ENCODE data around the gene UBA3. TPM values are rescaled to one million over a fixed set of nuclear protein-coding genes. Genes with fewer than 3 reads are reported as not detected.

The UBA3 gene
- total RNA-seq, 1 experiment from 2014 or later = 67.2 TPM

DNA sequence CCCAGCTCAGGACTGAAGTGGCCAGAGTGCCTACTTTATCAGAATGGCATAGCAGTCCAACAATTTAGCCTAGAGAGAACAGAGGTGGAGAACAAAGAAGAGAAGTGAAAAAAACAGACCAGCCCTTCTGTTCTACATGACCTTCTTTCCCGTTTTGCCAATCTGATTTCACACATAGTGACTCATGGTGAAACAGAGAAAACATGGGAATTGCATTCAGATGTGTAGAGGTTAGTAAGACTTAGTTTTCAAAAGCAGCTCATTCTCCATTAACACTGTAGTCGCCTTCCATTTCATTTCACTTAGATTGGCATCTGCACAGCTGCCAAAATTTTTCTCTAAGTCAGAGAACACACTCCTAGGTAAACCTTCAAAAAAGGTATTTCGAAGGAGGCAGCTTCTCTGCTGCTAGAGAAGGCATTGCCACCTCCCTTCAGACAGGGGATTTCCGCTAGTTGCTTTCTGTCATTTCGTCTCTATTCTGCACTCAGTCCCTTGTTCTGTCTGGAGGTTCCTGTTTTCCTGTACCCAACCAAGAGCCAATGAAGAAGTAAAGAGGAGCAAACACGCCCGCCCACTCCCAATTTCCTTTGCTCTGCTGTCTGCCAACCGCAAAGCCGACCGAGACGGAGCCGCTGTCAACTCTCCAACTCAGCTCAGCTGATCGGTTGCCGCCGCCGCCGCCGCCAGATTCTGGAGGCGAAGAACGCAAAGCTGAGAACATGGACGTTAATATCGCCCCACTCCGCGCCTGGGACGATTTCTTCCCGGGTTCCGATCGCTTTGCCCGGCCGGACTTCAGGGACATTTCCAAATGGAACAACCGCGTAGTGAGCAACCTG lies 4.4 kb upstream of the UBA3 start, which contains the start of gene ARL6IP5:
TSS of gene ARL6IP5 (plus strand) at position 612 of the 842 bp plus-strand sequence. CDS start at position 723, 111 bp downstream.
- Histone ChIP-seq H2BK12ac (ENCODE audit: insufficient read length, low read depth, low read length) (no peak within 1 kb of the TSS), H3K14ac (ENCODE audit: insufficient read depth, low read length) (no peak within 1 kb of the TSS; the same call in 1 of the 2 replicates), H3K27ac (ENCODE audit: insufficient read length, low read depth, low read length) (no peak within 1 kb of the TSS), H3K27me3 (ENCODE audit: insufficient read depth, low read length) (no peaks in the 10 kb centered on the region), H3K56ac (ENCODE audit: insufficient read length, low read depth, low read length) (no peak within 1 kb of the TSS), H2BK5ac (ENCODE audit: insufficient read length, low read length) (no peak within 1 kb of the TSS), H3K4me2 (ENCODE audit: insufficient read depth, insufficient read length, low read length) (peak within 1 kb of the TSS; percentile 98), H2AK5ac (ENCODE audit: insufficient read length, low read length) (no peak within 1 kb of the TSS), H3K9me3 (ENCODE audit: control insufficient read depth, low read depth, low read length) (no peaks in the 10 kb centered on the region), H3K9ac (ENCODE audit: extremely low read depth, insufficient read length, low read length) (peak within 1 kb of the TSS; percentile 81), H3K79me2 (ENCODE audit: insufficient read depth, low read length) (peaks cover 1% of the 10 kb centered on the region; the same call in 1 of the 2 replicates), H4K91ac (ENCODE audit: insufficient read length, low read depth, low read length) (no peak within 1 kb of the TSS), H3K4me1 (ENCODE audit: insufficient read depth, low read length) (peaks cover 6% of the 10 kb centered on the region; the same call in 1 of the 2 replicates), H3K18ac (ENCODE audit: insufficient read length, low read depth, low read length) (no peak within 1 kb of the TSS), H2BK120ac (ENCODE audit: low read depth, low read length, poor library complexity, severe bottlenecking) (no peak within 1 kb of the TSS), H3K23ac (ENCODE audit: insufficient read length, low read depth, low read length) (no peak within 1 kb of the TSS), H2BK20ac (ENCODE audit: low read depth, low read length, poor library complexity, severe bottlenecking) (no peak within 1 kb of the TSS), H4K5ac (ENCODE audit: insufficient read length, low read depth, low read length) (no peak within 1 kb of the TSS), H3K4ac (ENCODE audit: low read depth, low read length) (no peak within 1 kb of the TSS), H3K79me1 (ENCODE audit: insufficient read depth, low read depth, low read length, poor library complexity, severe bottlenecking) (no peaks in the 10 kb centered on the region), H3T11ph (ENCODE audit: low read length) (no peak within 1 kb of the TSS), H4K20me1 (ENCODE audit: control insufficient read depth, insufficient read depth, insufficient read length) (no peaks in the 10 kb centered on the region), H2AFZ (ENCODE audit: low read length) (peak within 1 kb of the TSS; percentile 78), H4K8ac (replicated peaks; ENCODE audit: insufficient read length, low read depth, low read length) (no peak within 1 kb of the TSS), H2BK15ac (ENCODE audit: low read depth, low read length) (no peak within 1 kb of the TSS), H3K23me2 (ENCODE audit: insufficient read length, low read depth, low read length, poor library complexity, severe bottlenecking) (peaks cover 7% of the 10 kb centered on the region)
- Mint-ChIP-seq H3K4me3 (peak within 1 kb of the TSS; percentile 89 to 94), H3K9me3 (no peaks in the 10 kb centered on the region), H3K4me1 (peaks cover 32 to 35% of the 10 kb centered on the region in 2 experiments), H3K27ac (peak within 1 kb of the TSS in 1 of 3 experiments; percentile 48; a peak in 2 of 7 replicates), H3K36me3 (ENCODE audit: insufficient read depth in 1 of 3, low read depth in 3 of 3) (no peaks in the 10 kb centered on the region), H3K27me3 (ENCODE audit: low read depth) (no peaks in the 10 kb centered on the region; the same call in 1 of the 2 replicates)
- TF ChIP-seq, protein P1, sequence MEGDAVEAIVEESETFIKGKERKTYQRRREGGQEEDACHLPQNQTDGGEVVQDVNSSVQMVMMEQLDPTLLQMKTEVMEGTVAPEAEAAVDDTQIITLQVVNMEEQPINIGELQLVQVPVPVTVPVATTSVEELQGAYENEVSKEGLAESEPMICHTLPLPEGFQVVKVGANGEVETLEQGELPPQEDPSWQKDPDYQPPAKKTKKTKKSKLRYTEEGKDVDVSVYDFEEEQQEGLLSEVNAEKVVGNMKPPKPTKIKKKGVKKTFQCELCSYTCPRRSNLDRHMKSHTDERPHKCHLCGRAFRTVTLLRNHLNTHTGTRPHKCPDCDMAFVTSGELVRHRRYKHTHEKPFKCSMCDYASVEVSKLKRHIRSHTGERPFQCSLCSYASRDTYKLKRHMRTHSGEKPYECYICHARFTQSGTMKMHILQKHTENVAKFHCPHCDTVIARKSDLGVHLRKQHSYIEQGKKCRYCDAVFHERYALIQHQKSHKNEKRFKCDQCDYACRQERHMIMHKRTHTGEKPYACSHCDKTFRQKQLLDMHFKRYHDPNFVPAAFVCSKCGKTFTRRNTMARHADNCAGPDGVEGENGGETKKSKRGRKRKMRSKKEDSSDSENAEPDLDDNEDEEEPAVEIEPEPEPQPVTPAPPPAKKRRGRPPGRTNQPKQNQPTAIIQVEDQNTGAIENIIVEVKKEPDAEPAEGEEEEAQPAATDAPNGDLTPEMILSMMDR (conservative IDR thresholded peaks at IDR 0.05) = no peak
- WGBS (ENCODE audit: extremely low coverage, insufficient read length, low lambda C conversion rate) = no CpG with 5 or more reads among the region's 32 CpGs
- peak; percentile 92 for DNase-seq
